Measurements from ENCODE around the gene DCST1.

DNA sequence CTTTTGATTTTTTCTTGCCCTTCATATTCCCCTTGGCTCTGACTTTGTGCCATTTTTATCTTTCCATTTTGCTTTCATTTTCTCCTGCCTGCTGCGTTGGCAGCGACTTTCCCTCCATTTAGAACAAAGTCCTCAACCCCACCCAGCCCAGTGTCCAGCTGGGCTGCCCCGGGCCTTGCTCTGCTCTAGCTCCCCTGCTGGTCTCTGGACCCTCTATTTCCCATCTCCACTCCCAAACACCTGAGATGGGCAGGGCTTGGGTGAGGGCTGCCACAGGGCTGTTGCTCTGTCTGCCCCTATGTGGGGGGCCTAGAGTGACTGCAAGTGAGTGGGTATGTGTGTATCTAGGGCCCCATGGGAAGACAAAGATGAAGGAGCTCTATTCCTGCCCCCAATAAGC, 10.2 kb downstream of the DCST1 start:
- TF ChIP-seq POLR2A (IDR thresholded peaks at IDR 0.05; ENCODE audit: low read length) (no peak), GATA1 (IDR thresholded peaks at IDR 0.05; ENCODE audit: low read depth, low read length) (no peak)

Data from erythroblast (primary cell).